ENCODE measurements around the gene IGFL2.
"Not testable (repeated sequence)": the region's sequence is repeated elsewhere in the genome, so short reads cannot be mapped to it uniquely, and the experiment has no call there.

Gene IGFL2

DNA sequence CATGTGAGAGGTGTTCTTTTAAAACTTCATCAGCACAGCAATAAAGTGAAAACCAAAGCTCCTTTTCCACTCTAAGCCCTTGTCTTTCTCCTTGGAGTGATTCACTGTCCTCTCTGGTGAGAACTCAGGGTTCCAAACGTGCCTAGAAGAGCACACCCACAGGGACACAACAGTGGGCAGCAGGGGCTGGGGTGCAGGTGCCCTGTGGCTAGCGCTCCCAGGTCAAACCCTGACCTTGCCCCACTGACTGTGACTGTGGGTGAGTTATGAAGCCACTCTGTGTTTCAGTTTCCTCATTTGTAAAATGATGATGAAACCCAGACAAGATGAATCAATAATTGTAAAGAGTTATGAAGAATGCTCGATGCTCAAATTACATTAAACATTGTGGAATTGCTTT is 43.9 kb downstream of the IGFL2 start:
- FAIRE-seq = no peak

DNA sequence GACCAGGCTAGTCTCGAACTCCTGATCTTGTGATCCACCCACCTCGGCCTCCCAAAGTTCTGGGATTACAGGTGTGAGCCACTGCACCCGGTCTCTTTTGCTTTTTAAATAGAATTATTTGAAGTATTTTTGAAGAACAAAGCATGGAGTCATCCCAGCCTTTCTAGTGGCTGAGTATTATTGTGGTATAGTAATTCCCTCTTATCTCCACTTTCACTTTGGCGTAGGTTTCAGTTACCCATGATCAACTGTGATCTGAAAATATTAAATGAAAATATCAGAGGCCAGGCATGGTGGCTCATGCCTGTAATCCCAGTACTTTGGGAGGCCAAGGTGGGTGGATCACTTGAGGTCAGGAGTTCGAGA is 44.6 kb downstream of the IGFL2 start:
- not testable (repeated sequence) for FAIRE-seq

DNA sequence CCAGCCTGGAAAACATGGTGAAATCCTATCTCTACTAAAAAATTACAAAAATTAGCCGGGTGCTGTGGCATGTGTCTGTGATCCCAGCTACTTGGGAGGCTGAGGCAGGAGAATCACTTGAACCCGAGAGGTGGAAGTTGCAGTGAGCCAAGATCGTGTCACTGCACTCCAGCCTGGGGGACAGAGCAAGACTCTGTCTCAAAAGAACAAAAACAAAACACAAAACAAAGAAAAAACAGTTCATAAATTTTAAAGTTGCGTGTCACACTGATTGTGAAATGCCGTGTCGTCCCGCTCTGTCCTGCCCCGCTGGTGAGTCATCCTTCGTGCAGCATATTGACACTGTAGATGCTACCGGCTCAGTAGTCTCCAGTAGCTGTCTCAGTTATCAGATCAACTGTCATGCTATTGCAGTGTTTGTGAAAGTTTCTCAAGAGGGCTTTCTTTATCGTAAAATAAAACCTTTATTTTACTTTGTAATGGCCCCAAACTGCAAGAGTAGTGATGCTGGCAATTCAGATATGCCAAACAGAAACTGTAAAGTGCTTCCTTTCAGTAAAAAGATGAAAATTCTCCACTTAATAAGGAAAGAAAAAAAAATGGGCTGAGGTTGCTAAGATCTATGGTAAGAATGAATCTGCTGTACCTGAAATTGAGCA is 45.1 kb downstream of the IGFL2 start:
- no peak for FAIRE-seq

DNA sequence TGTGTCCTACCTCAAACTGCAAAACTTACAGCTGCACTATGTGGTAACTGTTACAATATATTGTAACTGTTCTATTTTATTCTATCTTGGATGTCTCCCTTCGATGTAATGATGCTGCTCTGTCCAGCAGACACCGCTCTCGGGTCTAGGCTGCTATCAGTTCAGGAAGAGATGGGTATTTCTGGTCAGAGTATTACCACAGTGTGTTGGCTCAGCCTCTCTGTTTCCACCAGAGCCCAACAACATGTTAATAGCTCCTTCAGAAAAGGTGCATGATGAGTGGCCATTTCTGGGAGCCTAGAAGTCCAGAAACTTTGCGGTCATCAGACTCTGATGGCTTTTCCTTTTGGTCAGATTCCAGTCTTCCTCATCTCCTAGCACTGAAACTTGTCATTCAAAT is 45.6 kb downstream of the IGFL2 start:
- FAIRE-seq = no peak

DNA sequence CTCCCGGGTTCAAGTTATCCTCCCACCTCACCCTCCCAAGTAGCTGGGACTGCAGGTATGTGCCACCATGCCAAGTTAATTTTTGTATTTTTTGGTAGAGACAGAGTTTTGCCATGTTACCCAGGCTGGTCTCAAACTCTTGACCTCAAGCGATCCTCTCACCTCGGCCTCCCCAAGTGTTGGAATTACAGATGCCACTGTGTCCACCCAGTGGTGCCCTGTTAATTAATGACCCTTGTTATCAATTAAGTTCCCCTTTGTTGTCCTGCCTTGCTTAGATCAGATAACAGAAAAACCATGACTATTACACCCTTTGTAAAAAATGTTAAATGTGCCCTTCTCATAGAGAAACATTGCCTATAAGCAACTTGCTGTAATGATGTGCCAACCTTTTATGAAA is 47.1 kb downstream of the IGFL2 start:
- FAIRE-seq = no peak

DNA sequence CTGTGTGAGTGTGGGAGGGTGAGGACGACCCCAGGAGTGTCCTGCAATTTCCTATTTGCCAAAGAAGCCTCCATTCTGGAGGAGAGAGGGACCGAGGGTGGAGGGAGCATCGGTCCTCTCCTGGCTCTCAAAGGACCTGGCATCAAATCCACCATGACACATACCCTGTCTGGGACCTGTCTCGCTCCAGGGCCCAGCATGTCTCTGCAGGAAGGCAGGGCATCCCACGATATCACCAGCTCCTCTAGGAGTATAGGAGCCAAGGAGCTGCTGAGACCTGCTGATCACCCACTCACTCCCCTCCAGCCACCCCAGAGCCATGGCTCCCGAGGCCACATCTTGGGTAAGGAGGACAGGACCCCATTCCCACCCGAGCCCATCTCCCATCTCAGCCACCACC is 47.9 kb downstream of the IGFL2 start:
- FAIRE-seq = not testable (repeated sequence)

DNA sequence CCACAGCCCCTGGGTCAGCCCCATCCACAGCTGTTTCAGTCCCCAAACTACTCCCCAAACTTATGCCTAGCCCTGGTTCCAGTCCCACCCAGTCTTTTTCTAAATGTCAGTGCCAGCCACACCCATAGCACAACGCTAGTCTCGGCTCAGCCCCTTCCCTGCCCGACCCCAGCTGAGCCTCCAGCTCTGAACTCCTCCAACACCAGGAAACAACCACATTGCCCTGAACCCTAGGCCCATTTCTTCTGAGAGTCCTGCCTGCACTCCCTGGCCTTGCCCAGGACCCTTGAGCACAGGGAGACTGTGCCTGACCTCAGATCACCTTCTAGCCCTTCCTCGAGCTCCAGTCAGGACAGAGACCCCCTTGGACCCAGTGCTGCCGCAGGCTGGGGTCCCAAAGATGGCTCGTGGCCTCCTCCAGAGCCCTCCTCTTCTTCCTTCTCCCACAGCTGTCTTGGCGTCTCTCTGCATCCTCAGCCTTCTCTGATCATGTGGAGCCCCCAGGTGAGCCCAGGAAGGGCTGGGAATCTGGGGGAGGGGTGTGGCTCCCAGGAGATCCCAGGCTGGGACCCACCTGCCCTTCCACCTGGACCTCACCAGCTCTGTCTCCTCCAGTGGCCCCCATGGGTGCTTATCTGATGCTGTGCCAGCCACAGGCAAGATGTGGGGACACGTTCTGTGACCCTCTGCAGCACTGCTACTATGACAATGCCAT is 48.5 kb downstream of the IGFL2 start:
- no peak for FAIRE-seq

DNA sequence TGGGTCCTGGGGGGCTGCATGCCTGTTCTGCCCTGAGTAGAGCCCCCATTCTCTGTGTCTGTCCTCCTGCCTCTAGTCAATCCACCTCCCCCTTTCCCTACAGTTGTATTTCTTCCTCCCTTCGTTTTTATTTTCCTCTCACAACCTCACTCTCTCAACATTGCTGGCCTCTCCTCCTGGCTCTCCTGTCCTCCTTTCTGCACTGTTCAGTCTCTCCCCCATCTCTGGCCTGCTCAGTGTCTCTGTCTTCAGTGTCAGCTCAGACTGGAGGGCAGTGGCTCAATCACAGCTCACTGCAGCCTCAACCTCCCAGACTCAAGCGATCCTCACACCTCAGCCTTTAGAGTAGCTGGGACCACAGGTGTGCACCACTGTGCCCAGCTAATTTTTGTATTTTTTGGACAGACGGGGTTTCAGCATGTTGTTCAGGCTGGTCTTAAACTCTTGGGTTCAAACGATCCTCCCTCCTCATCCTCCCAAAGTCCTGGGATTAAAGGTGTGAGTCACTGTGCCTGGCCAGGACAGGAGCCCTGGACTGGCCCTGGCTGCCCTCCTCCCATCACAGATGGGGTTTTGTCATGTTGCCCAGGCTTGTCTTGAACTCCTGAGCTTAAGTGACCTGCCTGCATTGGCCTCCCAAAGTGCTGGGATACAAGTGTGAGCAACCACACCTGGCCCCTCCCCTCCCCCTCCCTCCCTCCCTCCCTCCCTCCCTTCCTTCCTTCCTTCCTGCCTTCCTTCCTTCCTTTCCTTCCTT is 49.5 kb downstream of the IGFL2 start:
- FAIRE-seq = no peak

DNA sequence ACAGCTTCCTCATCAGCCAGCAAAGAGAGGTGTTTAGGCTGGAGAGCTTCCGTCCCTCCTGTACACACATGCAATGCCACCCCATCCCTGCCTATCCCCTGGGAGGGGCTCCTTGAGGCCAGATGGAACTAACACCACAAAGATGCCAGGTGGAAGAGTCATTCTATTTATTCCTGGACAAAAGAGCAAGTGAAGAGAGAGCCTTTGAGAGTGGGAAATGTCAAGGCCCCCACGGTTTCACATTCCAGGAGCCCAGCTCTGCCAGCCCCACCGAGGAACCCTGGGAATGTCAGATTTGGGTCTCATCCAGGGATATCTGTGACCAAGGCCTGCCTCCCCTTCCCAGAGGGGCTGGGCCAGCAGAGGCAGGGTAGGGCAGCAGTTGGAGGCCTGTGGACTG is 50.7 kb downstream of the IGFL2 start:
- FAIRE-seq = no peak

DNA sequence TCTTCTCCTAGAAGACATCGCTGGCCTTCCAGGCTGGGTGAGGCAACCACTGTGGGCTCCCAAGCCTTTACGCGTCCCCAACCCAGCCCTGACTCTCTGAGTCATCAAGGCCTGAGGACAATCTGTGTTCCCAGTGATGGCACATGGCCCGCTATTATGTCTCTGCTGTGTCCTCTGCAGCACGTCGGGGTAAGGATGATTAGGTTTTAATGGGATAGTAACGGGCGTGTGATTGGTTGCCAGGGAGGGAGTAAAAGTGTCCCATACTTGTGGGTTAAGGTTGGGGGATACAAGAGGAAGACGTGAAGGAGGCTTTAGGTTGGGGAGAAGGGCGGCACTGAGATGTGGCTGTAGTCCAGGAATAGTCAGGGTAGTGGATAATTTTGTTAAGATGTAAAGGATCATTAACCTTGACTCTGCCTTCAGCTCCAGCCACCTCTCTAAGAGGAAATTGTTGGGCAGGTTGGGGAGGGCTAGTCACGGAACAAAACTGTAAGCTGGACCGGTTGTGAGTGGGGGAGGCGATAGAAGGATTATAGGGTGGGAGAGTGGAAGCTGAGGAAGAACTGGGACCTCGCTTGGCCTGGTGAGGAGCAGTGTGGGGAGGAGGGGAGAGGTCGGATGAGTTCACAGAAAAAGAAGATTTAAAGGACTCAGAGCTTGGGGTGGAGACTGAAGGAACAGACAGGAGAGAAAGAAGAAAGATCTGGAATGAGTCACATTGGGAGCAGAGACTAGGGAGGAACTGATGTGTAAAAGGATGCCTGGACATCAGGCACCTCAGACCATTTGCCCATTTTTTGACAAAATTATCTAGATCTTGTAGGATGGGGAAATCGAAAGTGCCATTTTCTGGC is 53.6 kb downstream of the IGFL2 start:
- FAIRE-seq = no peak

DNA sequence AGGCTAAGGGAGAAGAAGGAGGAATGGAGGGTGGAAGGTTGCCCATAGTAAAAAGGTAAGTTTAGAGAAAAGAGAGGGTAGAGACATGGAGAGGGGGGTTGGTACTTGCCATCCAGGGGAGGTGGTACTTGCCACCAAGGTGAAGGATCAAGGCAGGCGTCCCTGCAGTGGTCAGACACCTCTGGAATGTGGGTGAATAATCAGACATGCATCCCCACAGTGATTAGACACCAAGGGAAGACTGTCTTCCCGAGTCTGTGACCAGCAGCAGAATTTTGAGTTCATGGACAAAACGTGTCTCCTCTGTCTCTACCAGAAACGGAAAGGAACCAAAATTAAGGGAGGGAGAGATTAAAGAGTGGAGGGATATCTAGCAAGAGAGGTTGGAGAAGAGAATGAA is 54.4 kb downstream of the IGFL2 start:
- FAIRE-seq = no peak

DNA sequence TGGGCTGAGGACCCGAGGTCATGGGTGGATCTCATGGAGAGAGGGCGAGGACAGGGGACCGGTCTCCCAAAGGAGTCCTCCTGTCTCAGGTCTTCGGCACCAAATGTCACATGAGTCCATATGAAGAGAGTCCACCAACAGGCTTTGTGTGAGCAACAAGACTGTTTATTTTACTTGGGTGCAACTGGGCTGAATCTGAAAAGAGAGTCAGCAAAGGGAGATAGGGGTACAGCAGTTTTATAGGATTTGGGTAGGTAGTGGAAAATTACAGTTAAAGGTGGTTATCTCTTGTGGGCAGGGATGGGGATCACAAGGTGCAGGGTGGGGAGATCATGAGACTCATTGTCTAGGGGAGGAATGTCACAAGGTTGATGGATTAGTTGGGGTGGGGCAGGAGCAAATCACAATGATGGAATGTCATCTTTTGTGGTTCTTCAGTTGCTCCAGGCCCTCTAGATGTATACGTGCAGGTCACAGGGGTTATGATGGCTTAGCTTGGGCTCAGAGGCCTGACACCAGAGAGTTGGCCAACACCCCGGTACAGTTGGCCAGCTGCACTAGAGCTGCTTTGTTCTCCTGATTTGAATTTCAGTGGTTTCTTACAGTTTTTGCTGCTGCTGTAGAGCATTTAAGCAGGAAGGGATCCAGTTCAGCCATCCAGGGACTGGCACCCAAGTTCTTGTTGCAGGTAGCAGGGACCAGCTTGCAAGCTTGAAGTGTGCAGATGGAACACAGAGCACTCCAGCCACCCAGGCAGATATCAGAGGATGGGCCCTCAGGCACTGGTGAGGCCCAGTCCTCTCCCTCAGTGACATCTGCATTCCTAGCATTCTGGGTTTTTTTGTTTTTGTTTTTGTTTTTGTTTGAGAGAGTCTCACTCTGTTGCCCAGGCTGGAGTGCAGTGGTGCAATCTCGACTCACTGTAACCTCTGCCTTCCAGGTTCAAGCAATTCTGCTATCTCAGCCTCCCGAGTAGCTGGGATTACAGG is 55.1 kb downstream of the IGFL2 start:
- no peak for FAIRE-seq

DNA sequence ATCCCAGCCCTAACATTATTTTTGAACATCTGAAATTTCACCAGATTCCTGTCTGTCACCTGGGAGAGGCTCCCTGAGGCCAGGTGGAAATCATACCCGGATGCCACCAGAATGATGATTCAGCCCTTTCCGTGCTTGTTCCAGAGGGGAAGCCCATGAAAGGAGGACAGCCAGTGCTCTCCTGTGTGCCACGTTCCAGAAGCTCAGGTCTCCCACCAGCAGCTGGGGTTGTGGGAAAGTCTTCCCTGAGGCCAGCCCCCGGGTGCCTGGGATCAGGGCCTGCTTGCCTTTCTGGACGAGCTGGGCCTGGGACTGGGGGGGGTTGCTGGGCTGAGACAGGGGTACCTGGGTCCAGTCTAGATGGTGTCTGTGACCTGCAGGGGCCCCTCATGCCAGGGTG is 56.0 kb downstream of the IGFL2 start:
- FAIRE-seq = no peak

DNA sequence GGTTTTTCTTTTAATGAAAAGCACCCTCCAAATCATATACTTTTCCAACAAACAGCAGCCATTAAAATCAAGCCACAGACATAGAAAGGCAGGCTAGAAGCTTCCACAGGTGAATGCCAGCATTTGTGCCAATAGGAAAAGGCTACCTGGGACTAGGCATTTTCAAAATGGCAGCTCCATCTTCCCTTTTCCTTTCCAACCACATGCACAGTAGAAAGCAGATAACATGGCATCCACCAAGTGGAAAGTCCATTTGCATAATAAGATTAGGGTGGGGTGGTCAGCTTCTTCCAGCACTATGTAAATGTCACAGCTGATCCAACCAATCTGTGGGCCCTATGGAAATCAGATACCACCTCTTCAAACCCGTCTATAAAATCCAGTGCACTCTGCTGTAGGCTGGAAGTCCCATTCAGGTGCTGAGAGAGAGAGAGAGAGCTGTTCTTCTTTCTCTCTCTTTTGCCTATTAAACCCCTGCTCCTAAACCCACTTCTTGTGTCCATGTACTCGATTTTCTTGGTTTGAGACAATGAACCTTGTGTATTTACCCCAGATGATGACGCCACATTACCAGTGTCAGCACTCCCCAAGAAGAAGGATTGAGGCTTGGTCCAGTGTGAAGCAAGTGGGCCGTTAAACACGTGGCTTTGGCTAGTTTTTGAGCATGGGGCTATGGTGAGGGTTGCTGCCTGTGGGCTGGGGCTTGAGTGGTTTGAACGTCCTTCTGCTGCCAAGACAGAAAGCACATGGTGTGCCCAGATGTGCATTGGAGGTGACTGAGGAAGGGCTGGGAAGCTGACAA is 57.3 kb downstream of the IGFL2 start:
- FAIRE-seq = no peak

DNA sequence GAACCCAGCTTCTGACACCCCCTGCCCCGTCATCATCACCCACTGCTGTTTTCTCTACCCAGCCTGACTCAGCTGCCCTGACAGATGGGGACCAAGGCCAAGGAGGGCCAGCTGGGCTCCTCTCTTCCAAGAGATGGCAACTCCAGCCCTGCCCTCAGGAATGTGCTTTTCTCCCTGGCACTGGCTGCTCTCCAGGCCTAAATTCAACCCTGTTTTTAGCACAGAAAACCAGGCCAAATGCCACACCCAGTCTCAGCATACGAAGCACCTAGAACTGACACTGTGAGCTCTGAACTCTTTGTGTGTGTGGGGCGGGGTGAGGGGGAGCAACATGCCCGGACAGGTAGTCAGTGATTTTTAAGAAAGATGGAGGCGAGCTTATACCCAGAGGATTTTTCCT is 58.1 kb downstream of the IGFL2 start:
- FAIRE-seq = no peak

DNA sequence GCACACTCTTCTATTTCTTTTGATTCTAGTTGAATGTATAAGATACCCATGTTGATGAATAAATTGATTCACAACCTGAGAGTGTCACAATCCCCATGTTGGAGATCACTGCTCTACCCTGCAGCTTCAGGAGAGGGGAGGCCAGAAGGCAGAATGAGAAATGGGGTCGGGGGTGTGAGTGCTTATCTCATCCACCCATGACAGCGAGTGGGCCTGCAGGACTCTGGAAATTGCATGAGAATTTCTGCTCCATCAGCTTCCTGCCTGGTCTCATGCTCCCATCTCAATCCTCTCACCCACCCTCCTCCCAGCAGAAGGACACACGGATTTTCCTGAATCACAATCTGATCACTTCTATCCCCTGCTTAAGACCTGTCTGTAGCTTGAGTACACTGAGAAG is 58.6 kb downstream of the IGFL2 start:
- no peak for FAIRE-seq

DNA sequence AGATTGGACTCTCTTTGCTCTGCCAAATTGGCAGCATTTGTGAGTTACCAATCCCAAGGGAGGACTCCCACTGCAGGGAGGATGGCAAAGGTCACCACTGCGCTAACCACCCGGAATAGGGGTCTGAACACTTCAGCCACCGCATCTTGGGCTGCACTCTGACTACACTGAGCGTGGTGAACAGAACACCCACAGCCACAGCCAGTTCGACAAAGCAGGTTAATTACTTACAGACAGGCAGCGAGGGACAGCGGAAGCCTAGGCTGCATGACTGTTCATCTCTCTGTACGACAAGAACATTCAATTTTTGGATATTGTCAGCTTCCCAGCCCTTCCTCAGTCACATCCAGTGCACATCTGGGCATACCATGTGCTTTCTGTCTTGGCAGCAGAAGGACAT is 59.8 kb downstream of the IGFL2 start:
- not testable (repeated sequence) for FAIRE-seq

DNA sequence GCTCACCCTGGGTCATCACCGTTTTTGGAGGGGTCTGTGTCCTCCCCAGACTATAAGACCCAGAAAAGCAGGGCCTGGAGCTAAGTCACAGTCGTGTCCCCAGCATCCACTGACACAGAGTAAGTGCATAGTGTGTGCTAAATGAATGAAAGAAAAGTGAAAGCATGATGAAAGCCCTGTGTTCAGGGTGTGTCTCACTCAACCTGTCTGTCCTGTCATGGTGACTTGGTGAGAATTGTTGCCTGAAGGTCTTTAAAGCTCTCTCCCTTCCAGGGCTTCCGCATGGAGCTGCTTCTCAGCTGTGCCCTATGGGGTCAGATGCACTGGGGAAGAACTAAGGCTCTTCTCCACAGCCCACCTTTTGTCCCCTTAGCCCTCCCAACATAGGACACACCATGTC is 61.0 kb downstream of the IGFL2 start:
- no peak for FAIRE-seq

DNA sequence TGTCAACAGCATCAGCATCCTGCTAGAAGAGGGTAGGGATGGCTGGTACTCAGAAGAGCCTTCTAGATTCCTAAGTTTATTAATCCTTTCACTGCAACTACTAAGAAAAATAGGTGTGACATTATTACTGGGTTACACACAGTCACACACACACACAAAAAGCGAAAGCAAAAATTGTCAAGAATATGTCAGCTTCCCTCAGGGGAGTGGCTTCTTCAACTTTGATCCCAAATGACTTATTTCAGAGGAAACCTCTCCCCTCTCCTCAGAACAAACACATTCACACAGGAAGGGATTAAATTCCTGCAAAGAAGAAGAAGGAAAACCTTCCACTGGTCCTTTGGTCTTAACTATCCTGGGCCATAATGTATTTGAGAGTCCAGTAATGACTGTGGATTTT is 61.4 kb downstream of the IGFL2 start:
- FAIRE-seq = no peak

DNA sequence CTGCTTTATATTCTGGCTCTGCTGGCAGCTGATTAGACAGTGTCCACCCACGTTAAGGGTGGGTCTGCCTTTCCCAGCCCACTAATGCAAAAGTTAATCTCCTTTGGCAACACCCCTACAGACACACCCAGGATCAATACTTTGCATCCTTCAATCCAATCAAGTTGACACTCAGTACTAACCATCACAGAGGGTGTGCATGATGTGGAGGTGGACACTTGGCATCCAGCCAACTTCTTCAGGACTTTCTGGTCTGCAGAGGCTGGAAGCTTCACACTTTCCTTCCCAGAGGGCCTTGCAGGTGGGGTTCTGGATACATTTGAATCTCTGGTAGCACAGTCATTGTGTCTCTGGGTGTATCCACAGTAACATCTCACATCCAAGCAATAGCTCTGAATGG is 62.6 kb downstream of the IGFL2 start:
- FAIRE-seq = no peak

All from colon (tissue), 2 donors.